ENCODE results near the gene PCDH12.

- TF ChIP-seq EZH2 (IDR thresholded peaks at IDR 0.05; ENCODE audit: borderline replicate concordance, low read length) (no peak), CTCF (conservative IDR thresholded peaks at IDR 0.05 in 1 of 2, IDR thresholded peaks at IDR 0.05 in 1 of 2; ENCODE audit: extremely low read depth in 1 of 2, insufficient read depth in 1 of 2, low read depth in 1 of 2, low read length in 2 of 2) (no peak)
Observed at GRCh38 chr5:141995656-141996055, 37.7 kb upstream of the PCDH12 start.
